Measurements from ENCODE around the gene GALNT9. TPM values are rescaled to one million over a fixed set of nuclear protein-coding genes. Genes with fewer than 3 reads are reported as not detected.

The GALNT9 gene
- total and polyA plus RNA-seq, 12 donors = 0.01 to 0.19 TPM; not detected in 10

GRCh38 chr12:132375747-132376463 is 46.5 kb upstream of the GALNT9 start:
- Histone ChIP-seq H3K36me3 (no peaks in the 10 kb centered on the region), H3K27me3 (peaks cover 6 to 84% (median 78%) of the 10 kb centered on the region in 7 donors), H3K4me3 (no peak overlapping the region), H3K9me3 (peaks cover 0 to 13% (median 7%) of the 10 kb centered on the region in 11 donors), H3K4me1 (no peaks in the 10 kb centered on the region), H3K27ac (no peak overlapping the region)
- no peak for TF ChIP-seq CTCF (IDR thresholded peaks at IDR 0.05)
- ATAC-seq = peak in 1 of 8 donors; percentile 38
- 60 to 65% methylated on average over 22 of the region's 22 CpGs for WGBS, 2 donors
- intact Hi-C loops (cut with DNase I) = no loop called here
- DNase-seq = no peak

GRCh38 chr12:132374612-132375445 is 45.4 kb upstream of the GALNT9 start:
- Histone ChIP-seq H3K36me3 (no peaks in the 10 kb centered on the region), H3K9me3 (peaks cover 0 to 19% (median 7%) of the 10 kb centered on the region in 11 donors), H3K4me1 (no peaks in the 10 kb centered on the region), H3K27me3 (peaks cover 6 to 84% (median 76%) of the 10 kb centered on the region in 7 donors), H3K4me3 (no peak overlapping the region), H3K27ac (no peak overlapping the region)
- ATAC-seq (no peak), DNase-seq (no peak)
- intact Hi-C loops (cut with DNase I) = no loop called here
- TF ChIP-seq CTCF (IDR thresholded peaks at IDR 0.05) = no peak
- 69 to 78% methylated on average over 28 of the region's 28 CpGs for WGBS, 2 donors

GRCh38 chr12:132373901-132374611 is 44.7 kb upstream of the GALNT9 start:
- peaks cover 6 to 84% (median 75%) of the 10 kb centered on the region in 7 donors for H3K27me3 ChIP-seq
- 22 to 28% methylated on average over 28 of the region's 28 CpGs for WGBS, 2 donors
- DNase-seq = no peak

More at GRCh38 chr12:132373901-132374611, 44.7 kb upstream of the GALNT9 start:
- Histone ChIP-seq H3K4me3 (no peak overlapping the region), H3K9me3 (peaks cover 0 to 19% (median 7%) of the 10 kb centered on the region in 11 donors), H3K4me1 (no peaks in the 10 kb centered on the region), H3K27ac (no peak overlapping the region), H3K36me3 (no peaks in the 10 kb centered on the region)
- TF ChIP-seq CTCF (IDR thresholded peaks at IDR 0.05) = no peak
- ATAC-seq = no peak
- intact Hi-C loops (cut with DNase I) = no loop called here

All from heart right ventricle (tissue), 16 donors.